CD4-positive, alpha-beta T cell (primary cell): ENCODE measurements around the gene DIPK1A. TPM values are rescaled to one million over a fixed set of nuclear protein-coding genes. Genes with fewer than 3 reads are reported as not detected.

Experiments used
- ATAC-seq: fragments of 200-7000 bp; cut with Tn5 transposase; one replicate; pipeline ENCODE4 v1.10.0; 2022; ENCODE audit warnings: mild to moderate bottlenecking; ENCODE audit not compliant: poor library complexity
- CTCF ChIA-PET: fragments of 350-600 bp; sonication (Branson Sonifier 250); formaldehyde crosslinking; loops from one replicate; lab custom pipeline; 2021; ENCODE audit warnings: antibody characterized with exemption, inconsistent platforms; lab: Charles Lee
- POLR2A ChIA-PET: fragments of 350-600 bp; sonication (Branson Sonifier 250); formaldehyde crosslinking; loops from one replicate; lab custom pipeline; 2021; ENCODE audit warnings: antibody characterized with exemption, inconsistent platforms; lab: Charles Lee
- DNase-seq, 14 experiments: peaks; one replicate each; pipeline ENCODE4 v3.0.0-alpha.2; 2013 to 2020; ENCODE audit warnings: mixed read lengths in 2 of 14
- H3K27ac ChIP-seq, 2 donors: one replicate each; pipeline versions ENCODE4 v1.5.1 to v1.7.0; 2013; ENCODE audit warnings: low read length in 2 of 2, low read depth in 1 of 2, mild to moderate bottlenecking in 1 of 2
- H3K27me3 ChIP-seq, 2 experiments: 1 replicate in 1 of 2; 2 replicates in 1 of 2; pipeline versions ENCODE4 v1.6.1 to v1.7.0; 2013; ENCODE audit warnings: low read length in 2 of 2, control low read depth in 1 of 2, mild to moderate bottlenecking in 1 of 2, moderate library complexity in 1 of 2; ENCODE audit not compliant: insufficient read depth in 2 of 2, control insufficient read depth in 1 of 2
- H3K36me3 ChIP-seq: one replicate; pipeline ENCODE4 v1.6.1; 2013; ENCODE audit warnings: low read length, control low read depth; ENCODE audit not compliant: insufficient read depth
- H3K4me1 ChIP-seq: one replicate; pipeline ENCODE4 v1.6.1; 2013; ENCODE audit warnings: low read length, control low read depth; ENCODE audit not compliant: insufficient read depth
- H3K4me3 ChIP-seq: one replicate; pipeline ENCODE4 v1.5.1; 2013; ENCODE audit warnings: mild to moderate bottlenecking, low read length, moderate library complexity
- H3K9me3 ChIP-seq, 2 experiments: 1 replicate in 1 of 2; 2 replicates in 1 of 2; pipeline versions ENCODE4 v1.6.1 to v1.7.0; 2013; ENCODE audit warnings: low read length in 2 of 2, mild to moderate bottlenecking in 2 of 2, control low read depth in 1 of 2, moderate library complexity in 1 of 2; ENCODE audit not compliant: control insufficient read depth in 1 of 2, insufficient read depth in 1 of 2
- H3K27ac Mint-ChIP-seq: one replicate; pipeline ENCODE4 v1.8.0; 2020; ENCODE audit warnings: mixed read lengths
- H3K27me3 Mint-ChIP-seq: one replicate; pipeline ENCODE4 v1.8.0; 2021; ENCODE audit warnings: mixed read lengths
- H3K36me3 Mint-ChIP-seq: one replicate; pipeline ENCODE4 v1.8.0; 2021; ENCODE audit warnings: low read depth, mixed read lengths
- H3K4me1 Mint-ChIP-seq: one replicate; pipeline ENCODE4 v1.8.0; 2021; ENCODE audit warnings: low read depth, mixed read lengths
- H3K4me3 Mint-ChIP-seq: one replicate; pipeline ENCODE4 v1.8.0; 2020; ENCODE audit warnings: mild to moderate bottlenecking, mixed read lengths
- H3K9me3 Mint-ChIP-seq: one replicate; pipeline ENCODE4 v1.8.0; 2020; ENCODE audit warnings: mixed read lengths
- intact Hi-C, 2 experiments: fragments of 100-400 bp; cut with DNase I in 1 of 2; cut with micrococcal nuclease in 1 of 2; formaldehyde crosslinking; loops; one replicate each; pipeline versions ENCODE4 v1.15.1 to v1.9.0; 2023 to 2025; cut with DNase I, micrococcal nuclease
- total RNA-seq, 174 experiments: library from RNA in 2 of 174; stranded (reverse) in 2 of 174; gene quantifications; one replicate each; pipeline ENCODE4 v1.2.3 and lab custom pipeline; 2021 to 2026
- TF ChIP-seq, protein P1 (sequence below): fragments of 200-600 bp; IDR thresholded peaks from one replicate; pipeline ENCODE4 v1.8.0; 2022; ENCODE audit warnings: antibody characterized with exemption, mild to moderate bottlenecking

The DIPK1A gene
- total RNA-seq, 2 experiments from 2014 or later = 7.0 to 7.3 TPM

DNA sequence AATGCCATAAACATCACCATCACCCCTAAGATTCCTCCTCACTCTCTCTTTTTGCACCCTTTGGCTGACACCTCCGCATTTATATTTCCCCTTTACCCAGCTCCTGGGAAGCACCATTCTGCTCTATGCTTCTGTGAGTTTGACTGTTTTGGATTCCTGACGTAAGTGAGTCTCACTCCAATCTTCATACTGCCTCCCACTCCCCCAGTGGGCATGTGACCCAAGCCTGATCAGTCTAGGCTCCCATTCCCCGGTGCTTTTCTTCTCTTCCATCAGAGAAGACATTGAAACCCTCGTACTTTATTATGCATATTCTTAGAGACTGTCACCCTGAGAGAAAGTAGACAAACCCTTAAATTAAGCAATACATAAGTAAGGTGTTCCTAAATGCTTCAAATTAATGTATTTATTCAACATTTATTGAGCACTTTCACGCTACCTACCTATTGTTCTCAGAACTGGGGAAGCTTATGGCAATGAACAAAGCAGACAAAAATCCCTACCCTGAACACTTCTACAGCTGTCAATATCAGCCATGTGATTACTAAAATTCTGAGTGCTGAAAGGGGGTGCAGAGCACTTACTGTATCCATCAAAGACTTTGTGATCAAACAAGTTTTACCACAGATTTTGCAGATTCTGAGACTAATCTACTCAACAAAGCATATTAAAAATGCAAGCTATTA is 43.4 kb upstream of the DIPK1A start:
- intact Hi-C loops = no loop called here
- ChIA-PET POLR2A (interaction anchor here (0.7 kb wide), 1 partner anchor 172 kb away, joined by 3 read pairs; no protein-coding TSS in a partner anchor), CTCF (interaction anchor here (1.4 kb wide), 1 partner anchor 10 kb away, joined by 4 read pairs; no protein-coding TSS in a partner anchor)
- H3K9me3 Mint-ChIP-seq = no peaks in the 10 kb centered on the region
- no peak for DNase-seq
- peaks cover 0 to 4% of the 10 kb centered on the region in 2 experiments for H3K27me3 ChIP-seq
- TF ChIP-seq, protein P1, sequence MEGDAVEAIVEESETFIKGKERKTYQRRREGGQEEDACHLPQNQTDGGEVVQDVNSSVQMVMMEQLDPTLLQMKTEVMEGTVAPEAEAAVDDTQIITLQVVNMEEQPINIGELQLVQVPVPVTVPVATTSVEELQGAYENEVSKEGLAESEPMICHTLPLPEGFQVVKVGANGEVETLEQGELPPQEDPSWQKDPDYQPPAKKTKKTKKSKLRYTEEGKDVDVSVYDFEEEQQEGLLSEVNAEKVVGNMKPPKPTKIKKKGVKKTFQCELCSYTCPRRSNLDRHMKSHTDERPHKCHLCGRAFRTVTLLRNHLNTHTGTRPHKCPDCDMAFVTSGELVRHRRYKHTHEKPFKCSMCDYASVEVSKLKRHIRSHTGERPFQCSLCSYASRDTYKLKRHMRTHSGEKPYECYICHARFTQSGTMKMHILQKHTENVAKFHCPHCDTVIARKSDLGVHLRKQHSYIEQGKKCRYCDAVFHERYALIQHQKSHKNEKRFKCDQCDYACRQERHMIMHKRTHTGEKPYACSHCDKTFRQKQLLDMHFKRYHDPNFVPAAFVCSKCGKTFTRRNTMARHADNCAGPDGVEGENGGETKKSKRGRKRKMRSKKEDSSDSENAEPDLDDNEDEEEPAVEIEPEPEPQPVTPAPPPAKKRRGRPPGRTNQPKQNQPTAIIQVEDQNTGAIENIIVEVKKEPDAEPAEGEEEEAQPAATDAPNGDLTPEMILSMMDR = no peak
- peaks cover 4% of the 10 kb centered on the region for H3K27me3 Mint-ChIP-seq
- no peaks in the 10 kb centered on the region for H3K36me3 Mint-ChIP-seq
- peaks cover 9% of the 10 kb centered on the region for H3K4me1 Mint-ChIP-seq
- H3K4me1 ChIP-seq = no peaks in the 10 kb centered on the region
- no peaks in the 10 kb centered on the region for H3K9me3 ChIP-seq
- H3K27ac Mint-ChIP-seq = no peak overlapping the region
- H3K4me3 ChIP-seq = no peak overlapping the region
- no peak for ATAC-seq
- H3K27ac ChIP-seq = no peak overlapping the region
- no peaks in the 10 kb centered on the region for H3K36me3 ChIP-seq
- H3K4me3 Mint-ChIP-seq = no peak overlapping the region

DNA sequence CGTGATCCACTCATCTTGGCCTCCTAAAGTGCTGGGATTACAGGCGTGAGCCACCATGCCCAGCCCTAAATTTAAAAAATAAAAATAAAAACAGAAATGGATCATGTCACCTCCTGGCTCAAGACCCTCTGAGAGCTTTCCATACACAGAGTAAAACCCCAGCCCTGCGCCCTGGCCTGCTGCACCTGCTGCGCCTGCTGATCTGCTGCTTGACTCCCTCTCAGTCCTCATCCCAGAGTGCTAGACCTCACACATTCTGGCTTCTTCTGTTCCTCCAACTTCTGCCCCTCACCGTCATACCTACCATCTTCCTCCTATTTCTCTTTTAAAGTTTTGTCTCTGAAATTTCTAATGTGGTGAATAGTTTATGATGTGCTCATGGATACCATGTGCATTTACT is 42.7 kb upstream of the DIPK1A start:
- no peak overlapping the region for H3K27ac Mint-ChIP-seq
- POLR2A ChIA-PET = interaction anchor here (1.7 kb wide), 1 partner anchor 43 kb away, joined by 4 read pairs; the partner anchor contains the start of gene DIPK1A

DNA sequence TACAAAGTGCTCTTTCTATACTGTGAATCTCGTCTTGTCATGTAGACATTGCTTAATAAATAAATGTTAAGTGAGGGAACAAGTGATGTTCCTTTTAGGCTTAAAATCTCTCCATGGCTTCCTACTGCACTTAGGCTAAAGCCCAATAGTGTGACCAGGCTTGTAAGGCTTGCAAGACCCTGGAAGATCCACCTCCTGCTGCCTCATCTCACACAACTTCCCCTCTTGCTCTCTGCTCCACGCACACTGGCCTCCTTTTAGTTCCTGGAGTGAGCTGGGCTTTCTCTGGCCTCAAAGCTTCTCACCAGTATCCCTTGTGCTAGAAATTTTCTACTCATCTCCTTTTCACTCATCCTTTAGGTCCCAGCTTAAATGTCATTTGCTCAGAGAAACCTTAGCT is 41.5 kb upstream of the DIPK1A start:
- no peak overlapping the region for H3K27ac Mint-ChIP-seq
- Histone ChIP-seq H3K9me3 (no peaks in the 10 kb centered on the region), H3K4me3 (no peak overlapping the region), H3K36me3 (no peaks in the 10 kb centered on the region), H3K27ac (no peak overlapping the region), H3K4me1 (no peaks in the 10 kb centered on the region), H3K27me3 (peaks cover 0 to 4% of the 10 kb centered on the region in 2 experiments)
- CTCF ChIA-PET = interaction anchor here (0.5 to 0.6 kb wide), 2 partner anchors 91 to 254 kb away, joined by 3 read pairs; no protein-coding TSS in a partner anchor
- peaks cover under 1% of the 10 kb centered on the region for H3K27me3 Mint-ChIP-seq
- DNase-seq (no peak), ATAC-seq (no peak)
- intact Hi-C loops = no loop called here
- peaks cover 9% of the 10 kb centered on the region for H3K4me1 Mint-ChIP-seq
- no peaks in the 10 kb centered on the region for H3K36me3 Mint-ChIP-seq
- H3K9me3 Mint-ChIP-seq = no peaks in the 10 kb centered on the region
- no peak overlapping the region for H3K4me3 Mint-ChIP-seq
- TF ChIP-seq, protein P1 = no peak
- POLR2A ChIA-PET = interaction anchor here (1.7 kb wide), 1 partner anchor 42 kb away, joined by 4 read pairs; the partner anchor contains the start of gene DIPK1A

More for the DNA sequence above, 42.7 kb upstream of the DIPK1A start:
- Mint-ChIP-seq H3K27me3 (peaks cover 4% of the 10 kb centered on the region), H3K9me3 (no peaks in the 10 kb centered on the region), H3K4me3 (no peak overlapping the region), H3K36me3 (no peaks in the 10 kb centered on the region), H3K4me1 (peaks cover 9% of the 10 kb centered on the region)
- H3K4me3 ChIP-seq = no peak overlapping the region
- TF ChIP-seq, protein P1 = no peak
- H3K27ac ChIP-seq = no peak overlapping the region
- no peaks in the 10 kb centered on the region for H3K4me1 ChIP-seq
- H3K36me3 ChIP-seq = no peaks in the 10 kb centered on the region
- intact Hi-C loops = no loop called here
- peaks cover 0 to 4% of the 10 kb centered on the region in 2 experiments for H3K27me3 ChIP-seq
- CTCF ChIA-PET = no interaction called here
- H3K9me3 ChIP-seq = no peaks in the 10 kb centered on the region
- DNase-seq = no peak
- no peak for ATAC-seq
